IPS DF 4.7 (cell line): ENCODE data around the gene RBMS1.

Experiments
- DNase-seq: peaks from one replicate; pipeline ENCODE4 v3.0.0-alpha.2; 2013; ENCODE audit warnings: low spot score; ENCODE audit errors: extremely low read depth

Gene RBMS1

DNA sequence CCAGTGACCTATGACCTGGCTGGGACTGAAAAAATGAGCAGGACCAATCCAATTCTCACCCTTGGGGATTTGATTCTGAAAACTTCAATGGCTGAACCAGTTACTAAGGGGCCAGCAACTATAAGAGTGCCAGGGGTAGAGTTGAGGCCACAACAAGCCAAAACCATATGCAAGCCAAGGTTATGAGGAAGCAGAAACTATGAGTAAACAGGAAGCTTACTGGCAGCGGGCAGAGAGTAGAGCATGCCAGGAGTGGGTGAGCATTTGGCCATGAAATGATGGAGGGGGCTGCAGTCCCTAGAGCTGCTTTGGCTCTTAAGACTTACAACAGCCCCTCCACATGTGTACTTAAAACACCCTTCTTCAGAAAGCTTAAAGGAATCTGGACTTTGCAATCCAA, 82.4 kb downstream of the RBMS1 start:
- DNase-seq: no peak

GRCh38 chr2:160409480-160409879, 84.1 kb downstream of the RBMS1 start:
- DNase-seq: no peak

DNA sequence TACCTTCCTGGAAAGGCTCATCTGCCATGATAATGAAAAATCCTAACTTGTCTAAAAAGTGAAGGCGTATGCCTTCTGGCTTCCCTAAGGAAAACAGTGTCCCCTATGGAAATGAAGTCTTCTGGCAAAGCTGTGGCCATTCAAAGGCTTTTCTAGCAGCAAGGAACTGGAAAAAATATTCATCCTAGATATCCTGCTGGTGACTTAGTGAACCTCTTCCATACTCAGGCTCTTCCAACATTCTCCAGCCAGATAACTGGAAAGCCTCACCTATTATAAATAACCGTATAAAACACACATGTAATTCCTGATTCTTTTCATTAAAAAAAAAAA, 84.7 kb downstream of the RBMS1 start:
- no peak for DNase-seq

- no peak for DNase-seq
Measured at GRCh38 chr2:160408173-160408958, 85.2 kb downstream of the RBMS1 start.

DNA sequence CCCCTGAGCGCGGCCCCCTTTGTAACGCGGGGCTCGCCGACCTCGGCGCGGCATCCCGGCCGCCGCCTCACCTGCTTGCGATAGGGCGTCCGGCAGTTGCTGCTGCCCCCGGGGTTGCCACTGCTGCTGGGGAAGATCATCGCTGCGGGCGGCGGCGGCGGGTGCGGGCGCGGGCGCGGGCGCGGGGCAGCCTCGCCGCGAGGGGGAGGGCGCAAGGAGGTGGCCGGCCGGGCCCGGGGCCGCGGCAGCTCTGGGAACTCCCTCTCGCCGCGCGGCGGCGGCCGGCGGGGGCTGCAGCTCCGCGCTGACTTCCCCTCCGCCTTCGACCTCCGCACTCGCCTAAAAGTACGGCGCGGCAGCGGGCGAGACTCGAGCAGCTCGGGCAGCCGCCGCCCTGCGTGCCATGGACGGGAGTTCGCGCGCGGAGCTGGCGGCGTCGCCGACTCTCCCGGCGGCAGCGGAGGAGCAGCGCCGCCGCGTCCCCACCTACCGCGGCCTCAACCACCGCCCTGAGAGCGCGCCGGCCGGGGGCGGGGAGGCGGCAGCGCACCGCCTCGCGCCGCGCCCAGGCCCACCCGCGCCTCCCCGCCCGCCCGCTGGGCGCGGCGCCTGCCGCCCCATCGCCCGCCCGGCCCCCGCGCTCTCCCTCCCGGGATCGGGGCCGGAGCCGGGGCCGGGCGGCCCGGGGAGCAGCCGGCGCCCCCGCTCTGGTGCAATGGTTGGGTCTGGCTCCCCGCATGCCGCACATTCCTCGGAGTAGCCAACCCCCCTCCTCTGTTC, 86.0 kb downstream of the RBMS1 start:
- no peak for DNase-seq

- DNase-seq: no peak
Measured at GRCh38 chr2:160406591-160407392, 86.8 kb downstream of the RBMS1 start.

GRCh38 chr2:160405077-160405867, 88.3 kb downstream of the RBMS1 start:
- no peak for DNase-seq

DNA sequence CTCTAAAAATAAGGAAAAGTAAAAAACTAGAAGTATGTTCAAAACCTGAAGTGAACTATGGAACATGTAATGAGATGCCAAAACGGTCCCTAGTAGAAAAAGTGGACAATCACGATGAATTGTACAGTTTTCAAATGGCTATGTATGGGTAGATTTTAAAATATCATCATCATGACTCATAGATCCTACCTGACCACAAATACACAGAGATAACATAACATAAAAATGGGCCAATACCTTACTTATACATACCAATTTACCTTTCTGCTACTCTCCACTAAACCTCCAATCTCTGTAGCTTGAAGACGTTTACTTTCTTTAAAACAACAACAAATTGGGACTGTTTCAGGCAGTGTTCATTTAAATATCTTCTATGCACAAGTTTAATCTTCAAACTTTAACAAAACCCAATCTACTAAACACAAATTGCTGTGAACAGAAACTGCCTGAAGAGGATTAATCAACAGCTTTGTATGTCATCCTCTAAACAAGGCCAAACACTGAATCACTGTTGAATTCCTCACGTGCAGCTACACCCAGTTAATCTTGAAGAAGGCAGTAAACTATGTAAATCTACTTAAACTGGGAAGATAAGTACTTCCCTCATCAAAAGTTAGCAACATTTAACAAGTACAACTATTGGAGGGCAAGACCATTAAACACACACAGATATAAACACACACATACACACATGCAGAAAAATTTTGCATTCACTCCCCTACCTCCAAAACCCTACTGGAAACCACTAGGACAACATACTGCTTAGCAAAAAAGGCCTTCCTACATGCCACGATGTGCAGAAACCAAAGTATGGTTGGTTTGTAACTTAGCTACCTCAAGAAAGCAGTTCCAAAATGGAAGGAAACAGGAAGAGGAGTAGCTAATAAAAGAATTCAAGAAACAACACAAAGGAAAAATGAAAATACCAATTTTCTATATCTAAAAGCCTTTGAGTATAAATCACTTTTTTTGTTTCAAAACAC, 90.3 kb downstream of the RBMS1 start:
- no peak for DNase-seq

DNA sequence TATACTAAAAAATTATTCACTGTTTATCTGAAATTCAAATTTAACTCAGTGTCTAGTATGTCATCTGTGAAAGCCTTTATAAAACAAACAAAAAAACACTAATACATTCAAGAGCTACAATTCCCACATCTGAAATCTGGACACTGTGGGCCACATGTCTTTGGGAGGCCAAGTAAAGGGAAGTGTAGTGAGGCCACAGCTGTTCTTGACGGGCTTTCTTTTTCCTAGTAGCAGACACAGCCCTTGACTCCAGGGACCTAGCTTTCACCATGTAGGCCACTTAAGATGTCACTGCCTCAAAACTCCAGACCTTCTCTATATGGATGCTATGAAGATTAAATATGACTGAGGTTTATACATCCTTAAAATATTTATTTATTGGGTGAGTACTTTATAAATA, 91.1 kb downstream of the RBMS1 start:
- no peak for DNase-seq

GRCh38 chr2:160401895-160402294, 91.7 kb downstream of the RBMS1 start:
- no peak for DNase-seq

GRCh38 chr2:160399880-160400279, 93.7 kb downstream of the RBMS1 start:
- DNase-seq: no peak

GRCh38 chr2:160397530-160397865, 96.1 kb downstream of the RBMS1 start:
- no peak for DNase-seq

DNA sequence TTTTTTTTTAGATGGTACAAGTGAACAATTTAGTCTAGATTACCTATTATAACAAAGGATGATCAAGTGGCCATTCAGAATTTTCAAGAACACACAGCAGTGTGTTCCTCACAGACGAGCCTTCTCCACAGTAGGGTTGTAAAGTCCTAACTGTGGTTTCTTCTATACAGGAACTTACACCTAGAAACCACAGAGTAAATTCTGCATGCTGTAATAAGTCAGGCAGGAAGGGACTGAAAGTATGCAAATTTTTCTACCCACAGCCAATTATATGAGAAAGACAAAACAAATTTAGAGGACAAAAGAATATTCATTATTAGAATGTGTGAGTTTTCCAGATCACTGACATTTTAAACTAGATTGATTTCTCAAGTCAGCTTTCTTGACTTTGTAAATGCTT, 99.5 kb downstream of the RBMS1 start:
- no peak for DNase-seq

DNA sequence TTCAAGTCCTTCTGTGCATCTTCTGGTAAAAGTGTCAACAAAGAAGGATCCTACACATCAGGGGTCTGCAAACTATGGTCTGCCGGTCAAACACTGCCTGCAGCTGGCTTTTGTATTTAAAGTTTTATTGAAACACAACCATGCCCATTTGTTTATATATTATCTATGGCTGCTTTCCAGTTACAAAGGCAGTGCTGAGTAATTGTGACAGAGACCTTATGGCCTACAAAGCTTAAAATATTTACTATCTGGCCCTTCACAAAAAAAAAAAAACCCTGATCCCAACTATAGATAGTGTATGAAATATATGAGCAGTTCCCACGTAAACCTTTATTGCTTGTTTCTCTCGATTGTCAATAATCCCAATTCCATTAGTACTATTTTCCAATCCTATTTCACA, 101.4 kb downstream of the RBMS1 start:
- no peak for DNase-seq

DNA sequence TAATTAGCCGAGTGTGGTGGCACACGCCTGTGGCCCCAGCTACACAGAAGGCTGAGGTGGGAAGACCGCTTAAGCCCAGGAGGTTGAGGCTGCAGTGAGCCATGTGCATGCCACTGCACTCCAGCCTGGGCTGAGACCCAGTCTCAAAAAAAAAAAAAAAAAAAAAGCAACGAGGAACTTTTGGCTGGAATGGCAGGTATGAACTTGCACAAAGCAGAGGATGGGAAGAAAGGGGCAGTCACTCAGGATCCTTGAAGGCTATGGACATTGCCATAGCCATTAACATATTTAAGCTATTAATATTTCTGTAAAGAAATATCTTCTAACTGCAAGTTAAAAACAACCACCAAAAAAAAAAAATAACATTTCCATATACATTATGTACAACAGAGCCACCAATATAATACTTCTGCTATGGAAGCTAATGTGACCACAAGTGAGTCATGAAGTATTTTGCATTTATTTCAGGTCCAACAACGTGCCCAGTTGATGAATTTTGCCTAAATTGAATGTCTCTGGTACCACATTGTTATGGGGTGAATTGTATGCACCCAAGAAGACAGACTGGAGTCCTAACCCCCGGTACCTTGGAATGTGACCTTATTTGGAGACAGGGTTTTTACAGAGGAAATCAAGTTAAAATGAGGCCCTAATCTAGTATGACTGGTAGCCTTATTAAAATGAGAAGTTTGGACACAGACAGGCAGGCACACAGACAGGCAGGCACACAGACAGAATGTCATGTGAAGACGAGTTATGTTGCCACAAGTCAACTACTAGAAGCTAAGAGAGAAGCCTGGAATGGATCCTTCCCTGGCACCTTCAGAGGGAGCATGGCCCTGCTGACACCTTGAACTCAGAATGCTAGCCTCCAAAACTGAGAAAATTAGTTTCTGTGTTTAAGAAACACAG, 102.8 kb downstream of the RBMS1 start:
- no peak for DNase-seq

- DNase-seq: no peak
Measured at GRCh38 chr2:160389875-160390274, 103.7 kb downstream of the RBMS1 start.

GRCh38 chr2:160388464-160389263, 104.9 kb downstream of the RBMS1 start:
- DNase-seq: no peak

GRCh38 chr2:160387558-160388262, 105.9 kb downstream of the RBMS1 start:
- DNase-seq: no peak
